LoVo (cell line): Measurements from ENCODE around the gene NBPF12.
"Not testable (repeated sequence)": the region's sequence is repeated elsewhere in the genome, so short reads cannot be mapped to it uniquely, and the experiment has no call there.

Experiments used
- DNase-seq: peaks from one replicate; pipeline ENCODE4 v3.0.0-alpha.2; 2016; ENCODE audit warnings: low spot score

The NBPF12 gene

GRCh38 chr1:146986450-146986849, 48.3 kb downstream of the NBPF12 start:
- DNase-seq = not testable (repeated sequence)

- not testable (repeated sequence) for DNase-seq
Observed at GRCh38 chr1:146987502-146987901, 49.4 kb downstream of the NBPF12 start.

GRCh38 chr1:146989455-146989854, 51.3 kb downstream of the NBPF12 start:
- DNase-seq = not testable (repeated sequence)

GRCh38 chr1:147008495-147008894, 70.4 kb downstream of the NBPF12 start:
- DNase-seq = not testable (repeated sequence)

GRCh38 chr1:147026975-147027374, 88.9 kb downstream of the NBPF12 start:
- not testable (repeated sequence) for DNase-seq

- DNase-seq = not testable (repeated sequence)
Observed at GRCh38 chr1:147030066-147030653, 92.0 kb downstream of the NBPF12 start.

- DNase-seq = no peak
Observed at GRCh38 chr1:147039916-147040315, 101.8 kb downstream of the NBPF12 start.

GRCh38 chr1:147042891-147043290, 104.8 kb downstream of the NBPF12 start:
- DNase-seq = not testable (repeated sequence)

GRCh38 chr1:147044511-147044910, 106.4 kb downstream of the NBPF12 start:
- not testable (repeated sequence) for DNase-seq
